ENCODE data around the gene FAM83C. TPM values are rescaled to one million over a fixed set of nuclear protein-coding genes. Genes with fewer than 3 reads are reported as not detected.

FAM83C gene
- total RNA-seq, 1 donor from 2014 or later: not detected

GRCh38 chr20:35243986-35244385 is 48.2 kb downstream of the FAM83C start:
- no peaks in the 10 kb centered on the region for H3K36me3 Mint-ChIP-seq
- H3K4me3 Mint-ChIP-seq: no peak overlapping the region
- H3K27ac Mint-ChIP-seq: no peak overlapping the region
- no peak for TF ChIP-seq CTCF (conservative IDR thresholded peaks at IDR 0.05)
- H3K9me3 Mint-ChIP-seq: no peaks in the 10 kb centered on the region
- H3K4me1 Mint-ChIP-seq (ENCODE audit: unreplicated experiment): no peaks in the 10 kb centered on the region
- no peaks in the 10 kb centered on the region for H3K27me3 Mint-ChIP-seq
- DNase-seq (ENCODE audit: extremely low spot score, unreplicated experiment): no peak

- H3K36me3 Mint-ChIP-seq: no peaks in the 10 kb centered on the region
- no peaks in the 10 kb centered on the region for H3K4me1 Mint-ChIP-seq (ENCODE audit: unreplicated experiment)
- no peak for TF ChIP-seq CTCF (conservative IDR thresholded peaks at IDR 0.05)
- H3K4me3 Mint-ChIP-seq: no peak overlapping the region
- H3K9me3 Mint-ChIP-seq: no peaks in the 10 kb centered on the region
- H3K27ac Mint-ChIP-seq: no peak overlapping the region
- H3K27me3 Mint-ChIP-seq: no peaks in the 10 kb centered on the region
- no peak for DNase-seq (ENCODE audit: extremely low spot score, unreplicated experiment)
These were observed 48.9 kb downstream of the FAM83C start for GRCh38 chr20:35243317-35243716.

- DNase-seq (ENCODE audit: extremely low spot score, unreplicated experiment): no peak
These were observed 51.4 kb downstream of the FAM83C start for GRCh38 chr20:35240811-35241293.

GRCh38 chr20:35240083-35240810 is 52.0 kb downstream of the FAM83C start:
- H3K9me3 Mint-ChIP-seq: no peaks in the 10 kb centered on the region
- no peak for DNase-seq (ENCODE audit: extremely low spot score, unreplicated experiment)
- no peak for TF ChIP-seq CTCF (conservative IDR thresholded peaks at IDR 0.05)
- no peaks in the 10 kb centered on the region for H3K36me3 Mint-ChIP-seq
- H3K27me3 Mint-ChIP-seq: no peaks in the 10 kb centered on the region
- H3K27ac Mint-ChIP-seq: no peak overlapping the region
- no peaks in the 10 kb centered on the region for H3K4me1 Mint-ChIP-seq (ENCODE audit: unreplicated experiment)
- no peak overlapping the region for H3K4me3 Mint-ChIP-seq

More at GRCh38 chr20:35240811-35241293, 51.4 kb downstream of the FAM83C start:
- Mint-ChIP-seq H3K4me3 (no peak overlapping the region), H3K36me3 (no peaks in the 10 kb centered on the region), H3K27me3 (no peaks in the 10 kb centered on the region), H3K9me3 (no peaks in the 10 kb centered on the region), H3K27ac (no peak overlapping the region), H3K4me1 (ENCODE audit: unreplicated experiment) (no peaks in the 10 kb centered on the region)
- TF ChIP-seq CTCF (conservative IDR thresholded peaks at IDR 0.05): no peak

GRCh38 chr20:35238735-35239134 is 53.5 kb downstream of the FAM83C start:
- no peaks in the 10 kb centered on the region for H3K36me3 Mint-ChIP-seq
- DNase-seq (ENCODE audit: extremely low spot score, unreplicated experiment): no peak
- H3K4me3 Mint-ChIP-seq: no peak overlapping the region
- no peaks in the 10 kb centered on the region for H3K4me1 Mint-ChIP-seq (ENCODE audit: unreplicated experiment)
- H3K27me3 Mint-ChIP-seq: no peaks in the 10 kb centered on the region
- no peak for TF ChIP-seq CTCF (conservative IDR thresholded peaks at IDR 0.05)
- H3K9me3 Mint-ChIP-seq: no peaks in the 10 kb centered on the region
- H3K27ac Mint-ChIP-seq: no peak overlapping the region
